ENCODE results near the gene JAM2.
"Not testable (repeated sequence)": the region's sequence is repeated elsewhere in the genome, so short reads cannot be mapped to it uniquely, and the experiment has no call there.

Gene JAM2

GRCh38 chr21:25646474-25646873 lies 7.4 kb downstream of the JAM2 start:
- DNase-seq (ENCODE audit: low read depth) = no peak

GRCh38 chr21:25647647-25648046 lies 8.6 kb downstream of the JAM2 start:
- DNase-seq (ENCODE audit: low read depth) = no peak

GRCh38 chr21:25649146-25649545 lies 10.1 kb downstream of the JAM2 start:
- DNase-seq (ENCODE audit: low read depth) = no peak

- DNase-seq (ENCODE audit: low read depth) = no peak
Measured at GRCh38 chr21:25656412-25656811, 17.4 kb downstream of the JAM2 start.

- DNase-seq (ENCODE audit: low read depth) = no peak
Measured at GRCh38 chr21:25657140-25657539, 18.1 kb downstream of the JAM2 start.

GRCh38 chr21:25658427-25659035 lies 19.5 kb downstream of the JAM2 start:
- DNase-seq (ENCODE audit: low read depth) = no peak

GRCh38 chr21:25660233-25660632 lies 21.2 kb downstream of the JAM2 start:
- DNase-seq (ENCODE audit: low read depth) = no peak

- DNase-seq (ENCODE audit: low read depth) = no peak
Measured at GRCh38 chr21:25664491-25664931, 25.5 kb downstream of the JAM2 start.

- DNase-seq (ENCODE audit: low read depth) = no peak
Measured at GRCh38 chr21:25670726-25671125, 31.7 kb downstream of the JAM2 start.

- DNase-seq (ENCODE audit: low read depth) = no peak
Measured at GRCh38 chr21:25676451-25676850, 37.4 kb downstream of the JAM2 start.

- DNase-seq (ENCODE audit: low read depth) = no peak
Measured at GRCh38 chr21:25682382-25682781, 43.3 kb downstream of the JAM2 start.

GRCh38 chr21:25687787-25688186 lies 48.7 kb downstream of the JAM2 start:
- DNase-seq (ENCODE audit: low read depth) = no peak

GRCh38 chr21:25688275-25689155 lies 49.5 kb downstream of the JAM2 start:
- DNase-seq (ENCODE audit: low read depth) = no peak

- no peak for DNase-seq (ENCODE audit: low read depth)
Measured at GRCh38 chr21:25689226-25689625, 50.2 kb downstream of the JAM2 start.

- no peak for DNase-seq (ENCODE audit: low read depth)
Measured at GRCh38 chr21:25691976-25692375, 52.9 kb downstream of the JAM2 start.

- DNase-seq (ENCODE audit: low read depth) = not testable (repeated sequence)
Measured at GRCh38 chr21:25695461-25695860, 56.4 kb downstream of the JAM2 start.

- DNase-seq (ENCODE audit: low read depth) = no peak
Measured at GRCh38 chr21:25700741-25701140, 61.7 kb downstream of the JAM2 start.

- no peak for DNase-seq (ENCODE audit: low read depth)
Measured at GRCh38 chr21:25701529-25701928, 62.5 kb downstream of the JAM2 start.

- DNase-seq (ENCODE audit: low read depth) = no peak
Measured at GRCh38 chr21:25708467-25709065, 69.5 kb downstream of the JAM2 start.

GRCh38 chr21:25709684-25710265 lies 70.7 kb downstream of the JAM2 start:
- DNase-seq (ENCODE audit: low read depth) = no peak

GRCh38 chr21:25710550-25710949 lies 71.5 kb downstream of the JAM2 start:
- DNase-seq (ENCODE audit: low read depth) = no peak

GRCh38 chr21:25714066-25714465 lies 75.0 kb downstream of the JAM2 start:
- not testable (repeated sequence) for DNase-seq (ENCODE audit: low read depth)

All from stimulated activated CD8-positive, alpha-beta memory T cell treated with anti-CD3 and anti-CD28 coated beads, Interleukin-12 subunit alpha, Interleukin-12 subunit beta, amount 100 ng/mL, for 4 hours (primary cell).